Measurements from ENCODE around the gene NDRG4.

The NDRG4 gene

GRCh38 chr16:58530179-58530578 lies 30.2 kb downstream of the NDRG4 start:
- DNase-seq (ENCODE audit: low read depth) = no peak
- no peak for TF ChIP-seq CTCF (IDR thresholded peaks at IDR 0.05; ENCODE audit: low read depth, low read length, missing control alignments)
- H3K4me3 ChIP-seq (ENCODE audit: low read depth, low read length) = no peak overlapping the region

GRCh38 chr16:58532414-58532813 lies 32.5 kb downstream of the NDRG4 start:
- no peak overlapping the region for H3K4me3 ChIP-seq (ENCODE audit: low read depth, low read length)
- TF ChIP-seq CTCF (IDR thresholded peaks at IDR 0.05; ENCODE audit: low read depth, low read length, missing control alignments) = no peak
- no peak for DNase-seq (ENCODE audit: low read depth)

DNA sequence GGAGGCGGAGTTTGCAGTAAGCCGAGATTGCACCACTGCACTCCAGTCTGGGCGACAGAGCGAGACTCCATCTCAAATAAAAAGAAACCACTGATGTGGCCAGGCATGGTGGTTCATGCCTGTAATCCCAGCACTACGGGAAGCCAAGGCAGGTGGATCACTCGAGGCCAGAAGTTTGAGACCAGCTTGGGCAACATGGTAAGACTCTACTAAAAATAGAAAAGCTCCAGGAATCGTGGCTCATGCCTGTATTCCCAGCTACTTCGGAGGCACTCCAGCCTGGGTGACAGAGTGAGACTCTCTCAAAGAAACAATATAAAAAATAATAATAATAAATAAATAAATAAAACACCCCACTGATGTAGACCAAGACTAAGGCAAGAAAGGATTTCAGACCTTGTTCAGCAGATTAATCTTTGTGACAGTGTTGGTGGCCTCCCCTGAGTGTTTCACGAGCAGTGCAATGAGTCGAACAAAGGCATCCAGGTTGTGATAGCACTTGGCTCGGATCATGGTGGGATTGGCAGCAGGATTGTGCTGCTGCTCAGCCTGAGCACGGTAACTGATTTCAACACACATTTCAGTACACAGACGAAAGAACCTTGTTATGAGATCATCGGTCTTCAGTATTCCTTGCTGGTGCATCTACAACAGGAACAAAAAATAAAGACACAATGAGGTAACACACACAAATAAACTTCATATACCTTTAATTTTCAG lies 34.0 kb downstream of the NDRG4 start:
- no peak for DNase-seq (ENCODE audit: low read depth)
- H3K4me3 ChIP-seq (ENCODE audit: low read depth, low read length) = no peak overlapping the region
- TF ChIP-seq CTCF (IDR thresholded peaks at IDR 0.05; ENCODE audit: low read depth, low read length, missing control alignments) = no peak

DNA sequence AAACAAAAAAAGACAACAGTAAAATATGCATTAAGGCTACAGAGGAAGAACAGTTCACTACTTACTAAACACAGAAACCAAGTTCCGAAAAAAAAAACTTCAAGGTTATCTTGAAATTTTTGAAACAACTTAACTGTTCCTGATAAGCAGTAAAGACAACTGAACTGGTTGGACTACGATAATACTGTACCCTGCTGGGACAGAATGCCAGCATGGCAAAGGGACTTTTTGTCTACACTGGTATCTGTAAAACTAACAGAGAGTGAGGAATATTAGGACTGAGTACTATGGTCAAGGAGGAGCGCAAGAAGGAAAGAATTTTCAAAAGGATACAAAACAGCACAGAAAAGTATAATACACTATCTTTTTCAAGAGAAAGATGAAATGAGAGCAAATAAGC lies 35.2 kb downstream of the NDRG4 start:
- no peak for TF ChIP-seq CTCF (IDR thresholded peaks at IDR 0.05; ENCODE audit: low read depth, low read length, missing control alignments)
- no peak for DNase-seq (ENCODE audit: low read depth)
- no peak overlapping the region for H3K4me3 ChIP-seq (ENCODE audit: low read depth, low read length)

GRCh38 chr16:58536278-58536677 lies 36.3 kb downstream of the NDRG4 start:
- H3K4me3 ChIP-seq (ENCODE audit: low read depth, low read length) = no peak overlapping the region
- no peak for DNase-seq (ENCODE audit: low read depth)
- no peak for TF ChIP-seq CTCF (IDR thresholded peaks at IDR 0.05; ENCODE audit: low read depth, low read length, missing control alignments)

- no peak for TF ChIP-seq CTCF (IDR thresholded peaks at IDR 0.05; ENCODE audit: low read depth, low read length, missing control alignments)
- no peak for DNase-seq (ENCODE audit: low read depth)
- H3K4me3 ChIP-seq (ENCODE audit: low read depth, low read length) = no peak overlapping the region
Measured at GRCh38 chr16:58537124-58537906, 37.4 kb downstream of the NDRG4 start.

Data from GM12864 (cell line).